ENCODE measurements around the gene ORMDL1. TPM values are rescaled to one million over a fixed set of nuclear protein-coding genes. Genes with fewer than 3 reads are reported as not detected.

The ORMDL1 gene, protein sequence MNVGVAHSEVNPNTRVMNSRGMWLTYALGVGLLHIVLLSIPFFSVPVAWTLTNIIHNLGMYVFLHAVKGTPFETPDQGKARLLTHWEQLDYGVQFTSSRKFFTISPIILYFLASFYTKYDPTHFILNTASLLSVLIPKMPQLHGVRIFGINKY
- total RNA-seq = 51.3 and 60.0 TPM in 2 replicates

DNA sequence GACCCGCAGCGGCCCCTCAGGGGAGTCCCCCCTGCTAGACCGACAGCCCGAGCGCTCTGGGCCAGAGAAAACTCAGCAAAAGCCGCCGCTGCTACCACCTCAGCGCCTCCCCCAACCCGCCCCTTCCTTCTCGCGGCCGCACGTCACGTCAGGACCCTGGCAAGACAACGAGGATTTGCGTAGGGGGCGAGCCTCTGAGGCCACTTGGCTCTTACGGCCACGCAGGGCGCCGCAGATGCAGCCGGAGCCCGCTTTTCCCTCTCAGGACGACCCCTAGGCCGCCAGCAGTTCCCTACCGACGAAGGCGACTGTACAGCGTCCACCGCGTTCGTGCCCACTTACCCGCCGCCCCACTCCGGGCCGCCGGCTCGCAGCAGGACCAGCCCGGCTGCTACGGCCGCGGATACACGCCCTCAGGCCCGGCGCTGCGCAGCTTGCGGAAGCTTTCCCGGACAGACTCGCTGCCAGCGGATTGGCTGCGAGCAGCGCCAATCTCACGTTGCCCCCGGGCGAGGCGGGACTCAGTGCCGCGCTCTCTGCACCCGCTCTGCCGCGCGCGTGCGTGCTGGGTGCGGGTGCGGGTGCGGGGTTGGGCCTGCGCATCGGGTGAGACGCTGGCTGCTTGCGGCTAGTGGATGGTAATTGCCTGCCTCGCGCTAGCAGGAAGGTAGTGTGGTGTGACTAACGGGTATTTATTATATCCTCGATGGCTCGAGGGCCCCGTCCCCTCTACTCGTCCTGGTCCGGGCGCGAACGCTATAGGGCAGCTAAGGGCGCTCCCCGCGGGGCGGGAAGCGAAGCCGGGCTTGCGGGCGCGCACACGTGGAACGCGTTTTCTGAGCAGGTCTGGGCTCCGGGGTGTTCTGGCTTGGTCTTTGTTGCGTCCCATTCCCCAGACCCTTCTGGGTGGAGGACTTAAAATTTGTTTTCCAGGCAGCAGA is at the start of gene ORMDL1, which contains the start of gene PMS1:
Gene ORMDL1 (minus strand): TSS at position 413 of the 941 bp plus-strand sequence. CDS start 1,744 bp downstream, outside the sequence.
Gene PMS1 (plus strand): TSS at position 524 of the 941 bp plus-strand sequence. CDS start 7,360 bp downstream, outside the sequence.
- TF ChIP-seq, protein P1, sequence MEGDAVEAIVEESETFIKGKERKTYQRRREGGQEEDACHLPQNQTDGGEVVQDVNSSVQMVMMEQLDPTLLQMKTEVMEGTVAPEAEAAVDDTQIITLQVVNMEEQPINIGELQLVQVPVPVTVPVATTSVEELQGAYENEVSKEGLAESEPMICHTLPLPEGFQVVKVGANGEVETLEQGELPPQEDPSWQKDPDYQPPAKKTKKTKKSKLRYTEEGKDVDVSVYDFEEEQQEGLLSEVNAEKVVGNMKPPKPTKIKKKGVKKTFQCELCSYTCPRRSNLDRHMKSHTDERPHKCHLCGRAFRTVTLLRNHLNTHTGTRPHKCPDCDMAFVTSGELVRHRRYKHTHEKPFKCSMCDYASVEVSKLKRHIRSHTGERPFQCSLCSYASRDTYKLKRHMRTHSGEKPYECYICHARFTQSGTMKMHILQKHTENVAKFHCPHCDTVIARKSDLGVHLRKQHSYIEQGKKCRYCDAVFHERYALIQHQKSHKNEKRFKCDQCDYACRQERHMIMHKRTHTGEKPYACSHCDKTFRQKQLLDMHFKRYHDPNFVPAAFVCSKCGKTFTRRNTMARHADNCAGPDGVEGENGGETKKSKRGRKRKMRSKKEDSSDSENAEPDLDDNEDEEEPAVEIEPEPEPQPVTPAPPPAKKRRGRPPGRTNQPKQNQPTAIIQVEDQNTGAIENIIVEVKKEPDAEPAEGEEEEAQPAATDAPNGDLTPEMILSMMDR (conservative IDR thresholded peaks at IDR 0.05; ENCODE audit: low read depth, low read length) = no peak
- H3K4me3 ChIP-seq (ENCODE audit: low read depth, low read length) = peak within 1 kb of the TSS; percentile 82
- DNase-seq (ENCODE audit: low read depth) = no peak

DNA sequence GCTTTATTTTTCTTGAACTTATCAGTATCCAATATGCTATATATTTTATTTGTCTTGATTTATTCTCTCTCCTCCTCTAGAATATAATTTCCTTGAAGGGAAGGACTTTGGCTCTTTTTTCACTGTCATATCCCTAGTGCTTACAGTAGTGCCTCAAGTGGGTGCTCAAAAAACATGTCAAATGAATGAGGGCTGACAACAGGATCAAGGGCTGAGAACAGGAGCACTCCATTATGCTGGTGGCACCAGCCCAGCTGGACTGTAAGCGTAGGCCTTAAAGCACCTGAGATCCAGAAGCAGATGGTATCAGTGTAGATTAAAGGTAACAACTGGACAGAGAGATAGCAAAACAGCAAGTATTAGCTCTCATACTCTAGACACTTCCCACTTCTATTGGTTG is 46.4 kb upstream of the ORMDL1 start:
- DNase-seq (ENCODE audit: low read depth) = no peak
- no peak overlapping the region for H3K4me3 ChIP-seq (ENCODE audit: low read depth, low read length)
- TF ChIP-seq, protein P1 (conservative IDR thresholded peaks at IDR 0.05; ENCODE audit: low read depth, low read length) = no peak

DNA sequence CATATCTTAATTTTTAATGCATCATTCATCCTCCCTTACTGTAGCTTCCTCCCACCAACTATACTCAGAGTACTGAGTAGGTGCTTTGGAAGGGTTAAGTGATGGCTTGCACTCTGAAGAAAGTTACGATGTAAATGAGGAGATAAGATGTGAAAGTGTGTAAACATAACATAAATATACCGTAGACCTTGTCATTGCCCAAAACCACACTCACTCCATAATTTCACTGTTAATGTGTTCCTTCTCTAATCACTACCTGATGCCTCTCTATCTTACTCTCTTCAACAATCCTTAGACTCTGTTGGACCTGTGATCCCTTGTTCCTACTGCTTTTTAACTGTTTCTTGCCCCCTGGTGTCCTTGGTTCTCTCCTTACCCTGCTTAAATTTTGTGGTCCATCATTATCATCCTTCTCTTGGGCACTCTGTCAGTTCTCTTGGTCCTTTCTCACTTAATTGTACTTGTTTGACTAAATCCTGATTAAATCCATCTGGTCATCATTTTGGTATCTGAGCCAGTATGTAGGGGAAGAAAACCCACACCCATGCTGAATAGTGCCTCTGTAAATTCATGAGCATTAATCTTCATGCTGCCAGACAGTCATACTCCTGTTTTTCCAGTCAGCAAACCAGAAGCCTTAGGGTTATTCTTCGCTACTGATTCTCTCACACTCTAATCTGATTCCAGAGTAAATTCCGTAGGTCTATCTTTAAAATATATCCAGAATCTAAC is 45.1 kb upstream of the ORMDL1 start:
- no peak for DNase-seq (ENCODE audit: low read depth)
- no peak overlapping the region for H3K4me3 ChIP-seq (ENCODE audit: low read depth, low read length)
- TF ChIP-seq, protein P1 (conservative IDR thresholded peaks at IDR 0.05; ENCODE audit: low read depth, low read length) = no peak

DNA sequence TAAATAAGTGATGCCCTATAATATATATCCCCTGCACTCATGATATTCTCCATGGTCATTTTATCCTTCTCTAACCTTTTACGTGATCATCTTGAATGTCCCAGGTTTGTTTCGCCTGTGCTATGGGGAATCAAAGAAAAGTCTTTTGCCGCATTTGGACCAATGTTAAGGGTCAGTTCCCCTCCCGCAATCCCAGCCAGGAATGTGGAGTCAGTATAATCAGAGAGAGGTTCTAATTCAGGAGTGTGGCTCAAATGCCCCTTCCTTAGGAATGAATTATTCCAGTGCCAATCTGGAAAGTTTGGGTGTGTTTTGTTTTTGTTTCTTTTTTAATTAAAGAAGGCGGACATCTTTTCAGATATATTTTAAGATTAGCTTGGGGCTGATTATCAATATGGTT is 41.9 kb upstream of the ORMDL1 start:
- no peak for DNase-seq (ENCODE audit: low read depth)
- TF ChIP-seq, protein P1 (conservative IDR thresholded peaks at IDR 0.05; ENCODE audit: low read depth, low read length) = no peak
- no peak overlapping the region for H3K4me3 ChIP-seq (ENCODE audit: low read depth, low read length)

DNA sequence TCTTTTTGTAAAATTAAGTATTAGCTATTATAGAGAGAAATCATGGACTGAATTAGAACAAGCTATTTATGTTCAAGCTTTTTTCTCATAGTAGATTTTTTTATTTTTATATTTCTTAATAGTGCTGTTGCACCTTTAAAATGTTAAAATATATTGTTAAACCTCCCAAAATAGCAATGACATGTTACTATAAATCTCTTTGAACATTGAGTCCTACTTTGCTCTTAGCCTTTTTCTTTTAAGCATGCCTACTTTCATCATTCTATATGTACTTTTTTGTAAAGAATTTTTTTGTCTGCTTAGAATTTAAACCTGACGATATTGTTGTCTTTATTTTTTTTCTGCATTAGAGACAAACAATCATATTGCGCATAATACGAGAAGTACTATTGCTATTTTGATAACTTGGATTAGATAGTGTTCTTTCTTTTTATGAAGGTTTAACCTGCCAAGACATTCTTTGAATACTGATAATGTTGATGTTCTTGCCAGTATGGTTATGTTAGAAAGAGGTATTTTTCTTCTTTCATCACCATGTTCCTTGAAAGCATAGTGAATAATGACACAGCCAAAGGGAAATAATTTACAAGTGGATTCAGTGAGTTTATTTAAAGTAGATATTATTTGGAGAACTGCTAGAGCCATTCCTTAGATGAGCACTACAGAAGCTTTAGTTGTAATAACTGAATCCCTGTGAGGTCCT is 40.7 kb upstream of the ORMDL1 start:
- no peak overlapping the region for H3K4me3 ChIP-seq (ENCODE audit: low read depth, low read length)
- no peak for DNase-seq (ENCODE audit: low read depth)
- TF ChIP-seq, protein P1 (conservative IDR thresholded peaks at IDR 0.05; ENCODE audit: low read depth, low read length) = no peak

Data from epithelial cell of proximal tubule (primary cell).